Loucy (cell line): Measurements from ENCODE around the gene SSTR3.

Experiments used
- H2AFZ ChIP-seq: fragments of 200-600 bp; sonication (generic); 2 replicates; pipeline ENCODE4 v1.6.0; 2016; ENCODE audit warnings: antibody characterized with exemption, mild to moderate bottlenecking, low read length, moderate library complexity
- H3F3A ChIP-seq: fragments of 200-600 bp; 2 replicates; pipeline ENCODE4 v1.6.0; 2016; ENCODE audit warnings: antibody characterized with exemption, low read depth, mild to moderate bottlenecking
- H3K27me3 ChIP-seq: fragments of 200-600 bp; sonication (generic); 2 replicates; pipeline ENCODE4 v1.6.1; 2014; ENCODE audit warnings: low read length, mild to moderate bottlenecking; ENCODE audit not compliant: insufficient read depth, poor library complexity, severe bottlenecking
- H3K36me3 ChIP-seq: fragments of 200-600 bp; sonication (generic); 2 replicates; pipeline ENCODE4 v1.6.1; 2016; ENCODE audit warnings: low read length; ENCODE audit not compliant: insufficient read depth
- H3K4me1 ChIP-seq: fragments of 200-600 bp; sonication (generic); 2 replicates; pipeline ENCODE4 v1.5.1; 2014; ENCODE audit warnings: low read length, mild to moderate bottlenecking; ENCODE audit not compliant: insufficient read depth, poor library complexity, severe bottlenecking
- H3K4me2 ChIP-seq: fragments of 200-600 bp; sonication (generic); 2 replicates; pipeline ENCODE4 v1.6.0; 2014; ENCODE audit warnings: antibody characterized with exemption, low read length, low read depth, mild to moderate bottlenecking; ENCODE audit not compliant: poor library complexity, severe bottlenecking
- H3K4me3 ChIP-seq: fragments of 200-600 bp; sonication (generic); 2 replicates; pipeline ENCODE4 v1.5.1; 2014; ENCODE audit warnings: low read length, mild to moderate bottlenecking, mixed read lengths; ENCODE audit not compliant: poor library complexity, severe bottlenecking
- H3K79me2 ChIP-seq: fragments of 200-600 bp; sonication (generic); 2 replicates; pipeline ENCODE4 v1.6.1; 2014; ENCODE audit warnings: low read length; ENCODE audit not compliant: insufficient read depth
- H3K9ac ChIP-seq: fragments of 200-600 bp; sonication (generic); 2 replicates; pipeline ENCODE4 v1.6.0; 2014; ENCODE audit warnings: mild to moderate bottlenecking, low read depth, low read length, moderate library complexity; ENCODE audit not compliant: poor library complexity, severe bottlenecking
- H3K9me2 ChIP-seq: fragments of 200-600 bp; sonication (generic); replicated peaks from 2 replicates; pipeline ENCODE4 v1.6.1; 2016; ENCODE audit warnings: low read depth, low read length, mixed read lengths
- H3K9me3 ChIP-seq: fragments of 200-600 bp; sonication (generic); 2 replicates; pipeline ENCODE4 v1.6.1; 2014; ENCODE audit warnings: mild to moderate bottlenecking, antibody characterized with exemption, low read length, low read depth; ENCODE audit not compliant: insufficient read depth
- H4K20me1 ChIP-seq: fragments of 200-600 bp; sonication (generic); 2 replicates; pipeline ENCODE4 v1.6.0; 2014; ENCODE audit warnings: antibody characterized with exemption, low read length, mild to moderate bottlenecking; ENCODE audit not compliant: insufficient read depth, poor library complexity, severe bottlenecking
- CTCF ChIP-seq: fragments of 200-600 bp; sonication (generic); conservative IDR thresholded peaks from 2 replicates; pipeline ENCODE4 v1.5.1; 2014; ENCODE audit warnings: mild to moderate bottlenecking, antibody characterized with exemption, low read length
- EZH2phosphoT487 ChIP-seq: fragments of 200-600 bp; IDR thresholded peaks from 2 replicates; pipeline ENCODE4 v1.6.1; 2018; ENCODE audit warnings: antibody characterized with exemption, mild to moderate bottlenecking, moderate library complexity, borderline replicate concordance

Gene SSTR3

GRCh38 chr22:37182101-37182948 lies 30.0 kb downstream of the SSTR3 start:
- Histone ChIP-seq H3K27me3 (no peaks in the 10 kb centered on the region), H3K9ac (no peak overlapping the region), H3K9me3 (no peaks in the 10 kb centered on the region), H3K79me2 (no peaks in the 10 kb centered on the region), H3K4me1 (peaks cover 18% of the 10 kb centered on the region), H3K36me3 (no peaks in the 10 kb centered on the region), H3K9me2 (no peaks in the 10 kb centered on the region), H3K4me2 (no peak overlapping the region), H2AFZ (no peak overlapping the region), H3F3A (0 out of 2 replicates have a peak, but pooled peaks cover 6% of the 10 kb centered on the region), H4K20me1 (no peaks in the 10 kb centered on the region), H3K4me3 (no peak overlapping the region)
- TF ChIP-seq CTCF (no peak), EZH2phosphoT487 (no peak)

GRCh38 chr22:37181681-37182080 lies 30.6 kb downstream of the SSTR3 start:
- TF ChIP-seq CTCF (no peak), EZH2phosphoT487 (no peak)
- no peak overlapping the region for H2AFZ ChIP-seq

GRCh38 chr22:37180531-37181231 lies 31.6 kb downstream of the SSTR3 start:
- H3K79me2 ChIP-seq, result no peaks in the 10 kb centered on the region
- no peak overlapping the region for H2AFZ ChIP-seq
- peaks cover 9% of the 10 kb centered on the region for H3K4me1 ChIP-seq
- H3K9me2 ChIP-seq, result no peaks in the 10 kb centered on the region
- no peaks in the 10 kb centered on the region for H3K27me3 ChIP-seq
- no peak overlapping the region for H3K4me3 ChIP-seq
- no peak for TF ChIP-seq EZH2phosphoT487
- TF ChIP-seq CTCF, result no peak
- no peaks in the 10 kb centered on the region for H3F3A ChIP-seq
- no peaks in the 10 kb centered on the region for H4K20me1 ChIP-seq
- H3K36me3 ChIP-seq, result no peaks in the 10 kb centered on the region
- no peak overlapping the region for H3K4me2 ChIP-seq
- H3K9me3 ChIP-seq, result no peaks in the 10 kb centered on the region
- H3K9ac ChIP-seq, result no peak overlapping the region

More at GRCh38 chr22:37181681-37182080, 30.6 kb downstream of the SSTR3 start:
- Histone ChIP-seq H3K4me2 (no peak overlapping the region), H3K4me1 (peaks cover 11% of the 10 kb centered on the region), H3K9me2 (no peaks in the 10 kb centered on the region), H3K9ac (no peak overlapping the region), H3K9me3 (no peaks in the 10 kb centered on the region), H4K20me1 (no peaks in the 10 kb centered on the region), H3K4me3 (no peak overlapping the region), H3K36me3 (no peaks in the 10 kb centered on the region), H3K27me3 (no peaks in the 10 kb centered on the region), H3K79me2 (no peaks in the 10 kb centered on the region), H3F3A (0 out of 2 replicates have a peak, but pooled peaks cover 3% of the 10 kb centered on the region)
